IMR-90 (cell line): ENCODE data around the gene CTAGE8. TPM values are rescaled to one million over a fixed set of nuclear protein-coding genes. Genes with fewer than 3 reads are reported as not detected.
"Not testable (repeated sequence)": the region's sequence is repeated elsewhere in the genome, so short reads cannot be mapped to it uniquely, and the experiment has no call there.

Source experiments
- ATAC-seq: fragments of 200-7000 bp; cut with Tn5 transposase; 2 replicates; pipeline ENCODE4 v1.9.1; 2020; ENCODE audit warnings: low read depth, mild to moderate bottlenecking, moderate library complexity
- BruUV-seq: library from RNA; stranded (reverse); fragments of 400-500 nt; replicated peaks from 2 replicates; lab custom pipeline; 2021; lab: Mats Ljungman, UMichigan
- CTCF ChIA-PET: fragments of 300-600 bp; formaldehyde crosslinking; extraction: SDS; loops from one replicate; lab custom pipeline; 2021; ENCODE audit warnings: antibody characterized with exemption; lab: Yijun Ruan, JAX
- POLR2A ChIA-PET: fragments of 300-600 bp; sonication (Branson Sonifier 250); formaldehyde crosslinking; loops from one replicate; lab custom pipeline; 2022; ENCODE audit warnings: antibody characterized with exemption; ENCODE audit not compliant: unreplicated experiment; lab: Charles Lee
- DNase-seq: peaks from one replicate; pipeline ENCODE4 v3.0.0; 2013
- H2AFZ ChIP-seq: replicated peaks from 2 replicates; pipeline ENCODE3; 2013; ENCODE audit warnings: low read length, mild to moderate bottlenecking; ENCODE audit not compliant: poor library complexity
- H2AK5ac ChIP-seq: 2 replicates; pipeline ENCODE4 v1.6.1; 2013; ENCODE audit warnings: low read depth, low read length, inconsistent platforms
- H2AK9ac ChIP-seq: replicated peaks from 2 replicates; pipeline ENCODE3; 2013; ENCODE audit warnings: mild to moderate bottlenecking, low read depth, low read length, moderate library complexity; ENCODE audit not compliant: poor library complexity
- H2BK120ac ChIP-seq: 2 replicates; pipeline ENCODE4 v1.6.1; 2013; ENCODE audit warnings: low read depth, low read length, inconsistent platforms
- H2BK15ac ChIP-seq: 3 replicates; pipeline ENCODE4 v1.6.1; 2013; ENCODE audit warnings: low read depth, low read length, inconsistent platforms
- H2BK20ac ChIP-seq: 2 replicates; pipeline ENCODE4 v1.6.1; 2013; ENCODE audit warnings: low read depth, mild to moderate bottlenecking, inconsistent platforms, low read length, moderate library complexity
- H2BK5ac ChIP-seq: 2 replicates; pipeline ENCODE4 v1.6.1; 2013; ENCODE audit warnings: mild to moderate bottlenecking, low read depth, low read length, inconsistent platforms; ENCODE audit not compliant: poor library complexity, severe bottlenecking
- H3K14ac ChIP-seq: replicated peaks from 2 replicates; pipeline ENCODE4 v1.6.1; 2013; ENCODE audit warnings: low read depth, low read length, inconsistent platforms
- H3K18ac ChIP-seq: 2 replicates; pipeline ENCODE4 v1.6.1; 2013; ENCODE audit warnings: low read depth, low read length, control low read depth
- H3K23ac ChIP-seq: 2 replicates; pipeline ENCODE4 v1.6.1; 2013; ENCODE audit warnings: low read depth, low read length, inconsistent platforms
- H3K27ac ChIP-seq: 2 replicates; pipeline ENCODE4 v1.5.1; 2013; ENCODE audit warnings: mild to moderate bottlenecking, control low read depth, low read length; ENCODE audit not compliant: insufficient read depth
- H3K27me3 ChIP-seq: 2 replicates; pipeline ENCODE4 v1.6.1; 2013; ENCODE audit warnings: low read length; ENCODE audit not compliant: control insufficient read depth, insufficient read depth
- H3K36me3 ChIP-seq: 2 replicates; pipeline ENCODE4 v1.6.1; 2013; ENCODE audit warnings: low read length, mixed read lengths; ENCODE audit not compliant: control insufficient read depth, insufficient read depth
- H3K4ac ChIP-seq: 2 replicates; pipeline ENCODE4 v1.6.1; 2013; ENCODE audit warnings: low read depth, low read length, inconsistent platforms
- H3K4me1 ChIP-seq: 2 replicates; pipeline ENCODE4 v1.6.1; 2013; ENCODE audit warnings: low read length, mixed read lengths; ENCODE audit not compliant: control insufficient read depth, insufficient read depth
- H3K4me2 ChIP-seq: 2 replicates; pipeline ENCODE4 v1.6.1; 2013; ENCODE audit warnings: low read depth, mild to moderate bottlenecking, control low read depth, low read length, moderate library complexity
- H3K4me3 ChIP-seq: 2 replicates; pipeline ENCODE4 v1.5.1; 2013; ENCODE audit warnings: low read depth, mild to moderate bottlenecking, control low read depth, low read length, moderate library complexity; ENCODE audit not compliant: insufficient read depth
- H3K56ac ChIP-seq: 2 replicates; pipeline ENCODE4 v1.6.1; 2013; ENCODE audit warnings: low read length, inconsistent platforms; ENCODE audit not compliant: insufficient read depth; ENCODE audit errors: extremely low read depth
- H3K79me1 ChIP-seq, 2 experiments: 2 replicates each; pipeline ENCODE4 v1.6.1; 2013; ENCODE audit warnings: low read length in 2 of 2, inconsistent platforms in 1 of 2, low read depth in 1 of 2
- H3K9ac ChIP-seq: 2 replicates; pipeline ENCODE4 v1.6.1; 2013; ENCODE audit warnings: low read depth, low read length, control low read depth
- H3K9me1 ChIP-seq: 2 replicates; pipeline ENCODE4 v1.6.1; 2013; ENCODE audit warnings: low read length, inconsistent platforms; ENCODE audit not compliant: insufficient read depth
- H3K9me3 ChIP-seq: 2 replicates; pipeline ENCODE4 v1.6.1; 2013; ENCODE audit warnings: low read length; ENCODE audit not compliant: control insufficient read depth, insufficient read depth
- H4K20me1 ChIP-seq: 2 replicates; pipeline ENCODE4 v1.6.1; 2013; ENCODE audit warnings: low read length, inconsistent platforms; ENCODE audit not compliant: insufficient read depth
- H4K5ac ChIP-seq: 2 replicates; pipeline ENCODE4 v1.6.1; 2013; ENCODE audit warnings: mild to moderate bottlenecking, low read depth, low read length, control low read depth
- H4K8ac ChIP-seq, 2 experiments: 2 replicates each; pipeline ENCODE4 v1.6.1; 2013; ENCODE audit warnings: low read depth in 2 of 2, low read length in 2 of 2, control low read depth in 1 of 2, inconsistent platforms in 1 of 2
- H4K91ac ChIP-seq: 2 replicates; pipeline ENCODE4 v1.6.1; 2013; ENCODE audit warnings: low read depth, low read length, inconsistent platforms; ENCODE audit not compliant: insufficient read depth
- WGBS, 2 experiments: methylation state at CpG; one replicate each; pipeline versions ENCODE4 v1.1.5 to v1.1.7; 2013; ENCODE audit warnings: missing lambda C conversion rate in 2 of 2; ENCODE audit not compliant: insufficient read length in 1 of 2; ENCODE audit errors: extremely low coverage in 2 of 2; 5-methylcytosine and 5-hydroxymethylcytosine counted together
- dilution Hi-C: fragments of 300-500 bp; cut with HindIII; formaldehyde crosslinking; loops from one replicate; pipeline ENCODE4 v1.14.3; 2018; ENCODE audit warnings: low sequenced_read_pairs; ENCODE audit not compliant: unreplicated experiment
- in situ Hi-C: fragments of 300-500 bp; cut with MboI; formaldehyde crosslinking; loops from 3 replicates; pipeline ENCODE4 v1.14.3; 2019; ENCODE audit warnings: low sequenced_read_pairs, inconsistent platforms, mixed read lengths
- intact Hi-C: fragments of 100-400 bp; cut with micrococcal nuclease; formaldehyde crosslinking; loops from 2 replicates; pipeline ENCODE4 v1.10.0; 2022
- polyA plus RNA-seq, 3 experiments: library from polyadenylated mRNA; depleted of rRNA; stranded (reverse); fragments of >200 nt; gene quantifications; 2 replicates each; pipeline ENCODE4 v1.2.3, GENCODE V29; 2012; ENCODE audit warnings: low replicate concordance in 1 of 3
- total RNA-seq: library from RNA; depleted of rRNA; stranded (reverse); fragments of >200 nt; gene quantifications from 2 replicates; pipeline ENCODE4 v1.2.3, GENCODE V29; 2012

The CTAGE8 gene
- total and polyA plus RNA-seq, 2 of the 4 experiments (the other 2 are of a cell fraction), result not detected

- ATAC-seq, H4K91ac ChIP-seq, H2AK5ac ChIP-seq, H3K14ac ChIP-seq, H2BK15ac ChIP-seq, H3K9me3 ChIP-seq, H3K23ac ChIP-seq, POLR2A ChIA-PET, H3K56ac ChIP-seq, H4K20me1 ChIP-seq, DNase-seq, BruUV-seq, H4K8ac ChIP-seq, H3K4me2 ChIP-seq, H3K4me3 ChIP-seq, H3K27ac ChIP-seq, H3K9me1 ChIP-seq, H3K18ac ChIP-seq, CTCF ChIA-PET, H3K9ac ChIP-seq, intact Hi-C loops, dilution Hi-C loops, H3K27me3 ChIP-seq, H3K4ac ChIP-seq, H2BK20ac ChIP-seq, H4K5ac ChIP-seq, in situ Hi-C loops, H2AFZ ChIP-seq, H3K4me1 ChIP-seq, H2AK9ac ChIP-seq, H3K36me3 ChIP-seq, H3K79me1 ChIP-seq, H2BK5ac ChIP-seq, H2BK120ac ChIP-seq: not testable (repeated sequence)
Observed at GRCh38 chr7:144220531-144220930, 48.6 kb downstream of the CTAGE8 start.

DNA sequence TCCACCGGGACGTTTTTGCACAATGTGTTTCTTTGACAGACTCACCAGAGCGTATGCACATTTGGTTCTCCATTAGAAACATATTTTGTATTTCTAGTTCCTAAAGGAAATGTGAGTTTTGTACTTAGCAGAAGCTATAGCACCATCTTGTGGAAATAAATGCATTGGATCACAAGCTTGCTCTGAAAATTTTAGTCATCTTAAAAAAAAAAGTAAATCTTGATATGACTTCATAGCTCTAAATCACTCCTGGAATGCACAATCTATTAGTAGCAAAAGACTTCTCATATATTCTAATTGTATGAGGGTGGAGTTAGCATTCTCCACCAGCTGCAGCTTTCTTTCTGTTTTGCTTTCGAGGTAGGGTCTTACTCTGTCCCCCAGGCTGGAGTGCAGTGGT is 49.9 kb downstream of the CTAGE8 start:
- peak; percentile 72 for ATAC-seq
- H3K4me2 ChIP-seq, H3K9ac ChIP-seq, H3K14ac ChIP-seq, DNase-seq, H2BK20ac ChIP-seq, H3K27me3 ChIP-seq, H4K8ac ChIP-seq, H2BK15ac ChIP-seq, H3K18ac ChIP-seq, H2AFZ ChIP-seq, H4K5ac ChIP-seq, H4K20me1 ChIP-seq, CTCF ChIA-PET, H3K4me1 ChIP-seq, H2AK5ac ChIP-seq, H4K91ac ChIP-seq, H2BK120ac ChIP-seq, H2BK5ac ChIP-seq, H3K36me3 ChIP-seq, in situ Hi-C loops, H3K9me1 ChIP-seq, POLR2A ChIA-PET, H3K4ac ChIP-seq, H3K79me1 ChIP-seq, H3K9me3 ChIP-seq, H2AK9ac ChIP-seq, H3K27ac ChIP-seq, H3K56ac ChIP-seq, H3K23ac ChIP-seq, BruUV-seq, H3K4me3 ChIP-seq, intact Hi-C loops, dilution Hi-C loops: not testable (repeated sequence)
- no CpG with 5 or more reads among the region's 4 CpGs for WGBS, 2 experiments
